Adrenal gland (tissue), 12 donors: Measurements from ENCODE around the gene ASS1. TPM values are rescaled to one million over a fixed set of nuclear protein-coding genes. Genes with fewer than 3 reads are reported as not detected.
A peak's percentile ranks its signal among the peaks of the same experiment; 100 is the strongest.

Experiments
- DNase-seq, 7 donors: peaks; one replicate each; pipeline ENCODE4 v3.0.0-alpha.2; 2019 to 2020
- H3K27ac ChIP-seq, 5 donors: fragments of 200-600 bp; sonication (generic) in 4 of 5; 1 replicate in 3 of 5; 2 replicates in 2 of 5; pipeline versions ENCODE4 v1.5.1 to v1.8.0; 2016 to 2020; ENCODE audit warnings: mild to moderate bottlenecking in 1 of 5
- H3K27me3 ChIP-seq: fragments of 200-600 bp; 2 replicates; pipeline ENCODE4 v1.8.0; 2021
- H3K36me3 ChIP-seq, 2 donors: fragments of 200-600 bp; replicated peaks in 1 of 2; 1 replicate in 1 of 2; 2 replicates in 1 of 2; pipeline versions ENCODE4 v1.5.1 to v1.8.0; 2018 to 2022
- H3K4me1 ChIP-seq, 2 donors: fragments of 200-600 bp; replicated peaks in 1 of 2; 1 replicate in 1 of 2; 2 replicates in 1 of 2; pipeline versions ENCODE4 v1.5.1 to v1.8.0; 2018 to 2021
- H3K4me3 ChIP-seq, 4 donors: fragments of 200-600 bp; sonication (generic) in 3 of 4; one replicate each; pipeline ENCODE4 v1.5.1; 2016 to 2018
- H3K9me3 ChIP-seq, 3 donors: fragments of 200-600 bp; sonication (generic) in 1 of 3; replicated peaks in 1 of 3; 1 replicate in 2 of 3; 2 replicates in 1 of 3; pipeline versions ENCODE4 v1.5.1 to v1.8.0; 2016 to 2021
- CTCF ChIP-seq, 6 experiments: fragments of 450-650 bp in 4 of 6; fragments of 200-600 bp in 2 of 6; sonication (generic) in 1 of 6; IDR thresholded peaks; 1 replicate in 5 of 6; 2 replicates in 1 of 6; pipeline versions ENCODE4 v1.5.1 to v1.8.0; 2016 to 2021; ENCODE audit warnings: antibody characterized with exemption in 6 of 6, mild to moderate bottlenecking in 2 of 6, moderate library complexity in 1 of 6
- POLR2A ChIP-seq, 2 donors: fragments of 450-650 bp; IDR thresholded peaks; one replicate each; pipeline ENCODE4 v1.6.1; 2017; ENCODE audit warnings: antibody characterized with exemption in 2 of 2, mild to moderate bottlenecking in 2 of 2, moderate library complexity in 1 of 2
- WGBS, 4 donors: extraction: QIAGEN DNeasy Blood & Tissue Kit in 2 of 4; methylation state at CpG; one replicate each; pipeline versions ENCODE4 v1.1.5 to v1.1.7; 2013 to 2017; 5-methylcytosine and 5-hydroxymethylcytosine counted together
- intact Hi-C, 2 donors: fragments of 100-400 bp; cut with DNase I; formaldehyde crosslinking; loops; one replicate each; pipeline versions ENCODE4 v1.14.1 to v1.15.0; 2022 to 2023
- polyA plus RNA-seq, 3 donors: library from polyadenylated mRNA; stranded (reverse); fragments of 200-250 nt in 2 of 3; fragments of 350-450 nt in 1 of 3; fragmentation: Illumina TruSeq in 1 of 3; extraction: RNeasy Lipid Tissue Mini Kit (QIAGEN cat#74804) in 1 of 3; gene quantifications; one replicate each; pipeline ENCODE4 v1.2.3, GENCODE V29; 2013 to 2014
- total RNA-seq, 9 donors: library from RNA; depleted of rRNA in 4 of 9; stranded (reverse); fragments of >200 nt in 4 of 9; fragments of 120-200 nt in 1 of 9; fragmentation: NEBNext Ultra II Directional in 1 of 9; extraction: Animal tissue kit (Norgen Biotek cat#: 25700) in 1 of 9; gene quantifications; one replicate each; pipeline versions ENCODE4 v1.1.0 to v1.2.4, GENCODE V29; 2013 to 2023
- donor health status: healthy with polysubstance abuse.
- donor health status: Bipolar disorder and iron deficiency.
- donor health status: DM: yes; HTN: yes; CAD: no.
- donor health status: DM: no; HTN: no; CAD: no.
- donor health status: DM: no; HTN: no; CAD: no.
- donor health status: DM: yes; HTN: yes; CAD: no.

The ASS1 gene
- total and polyA plus RNA-seq, 12 donors: 11.3 to 438 (median 232) TPM

- DNase-seq: peak; percentile 54 to 83 (median 72)
- intact Hi-C loops: no loop called here
- TF ChIP-seq CTCF (IDR thresholded peaks at IDR 0.05): no peak
- no peak for TF ChIP-seq POLR2A (IDR thresholded peaks at IDR 0.05)
- no peak overlapping the region for H3K27ac ChIP-seq
- no peaks in the 10 kb centered on the region for H3K9me3 ChIP-seq
- H3K36me3 ChIP-seq: no peaks in the 10 kb centered on the region
- H3K4me3 ChIP-seq: no peak overlapping the region
- H3K4me1 ChIP-seq: peaks cover 0 to 14% of the 10 kb centered on the region in 2 donors
- 52 to 60% (median 54%) methylated on average over 11 of the region's 11 CpGs for WGBS, 4 donors
- no peaks in the 10 kb centered on the region for H3K27me3 ChIP-seq
These were observed 94.9 kb downstream of the ASS1 start for GRCh38 chr9:130539420-130540223.

DNA sequence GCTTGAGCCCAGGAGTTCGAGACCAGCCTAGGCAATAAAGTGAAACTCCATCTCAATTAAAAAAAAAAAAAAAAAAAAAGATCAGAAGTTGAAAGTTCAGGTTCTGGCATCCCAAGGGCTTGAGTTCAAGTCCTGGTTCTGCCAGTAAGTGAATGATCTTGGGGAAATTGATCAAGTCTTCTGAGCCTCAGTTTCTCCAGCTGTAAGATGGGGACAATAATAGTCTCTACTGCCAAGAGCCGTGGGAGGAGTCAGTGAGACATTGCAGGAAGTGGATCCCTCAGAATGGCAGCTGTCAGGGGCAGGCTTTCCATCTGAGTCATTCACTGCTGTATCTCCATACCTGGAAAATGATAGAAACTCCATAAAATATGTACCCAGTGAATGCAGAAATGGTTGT is 96.8 kb downstream of the ASS1 start:
- TF ChIP-seq CTCF (IDR thresholded peaks at IDR 0.05) (no peak), POLR2A (IDR thresholded peaks at IDR 0.05) (no peak)
- peaks cover 0 to 7% of the 10 kb centered on the region in 2 donors for H3K4me1 ChIP-seq
- no peaks in the 10 kb centered on the region for H3K36me3 ChIP-seq
- no peaks in the 10 kb centered on the region for H3K9me3 ChIP-seq
- WGBS, 4 donors: 58 to 83% (median 72%) methylated on average over 2 of the region's 2 CpGs
- H3K27me3 ChIP-seq: no peaks in the 10 kb centered on the region
- no peak overlapping the region for H3K4me3 ChIP-seq
- H3K27ac ChIP-seq: no peak overlapping the region
- DNase-seq: no peak
- intact Hi-C loops: no loop called here

- WGBS, 4 donors: 66 to 84% (median 74%) methylated on average over 5 of the region's 5 CpGs
- DNase-seq: no peak
- Histone ChIP-seq H3K4me3 (no peak overlapping the region), H3K27me3 (no peaks in the 10 kb centered on the region), H3K27ac (no peak overlapping the region), H3K36me3 (no peaks in the 10 kb centered on the region), H3K4me1 (peaks cover 0 to 7% of the 10 kb centered on the region in 2 donors), H3K9me3 (no peaks in the 10 kb centered on the region)
- intact Hi-C loops: no loop called here
- TF ChIP-seq CTCF (IDR thresholded peaks at IDR 0.05) (no peak), POLR2A (IDR thresholded peaks at IDR 0.05) (no peak)
These were observed 97.3 kb downstream of the ASS1 start for GRCh38 chr9:130542038-130542437.

DNA sequence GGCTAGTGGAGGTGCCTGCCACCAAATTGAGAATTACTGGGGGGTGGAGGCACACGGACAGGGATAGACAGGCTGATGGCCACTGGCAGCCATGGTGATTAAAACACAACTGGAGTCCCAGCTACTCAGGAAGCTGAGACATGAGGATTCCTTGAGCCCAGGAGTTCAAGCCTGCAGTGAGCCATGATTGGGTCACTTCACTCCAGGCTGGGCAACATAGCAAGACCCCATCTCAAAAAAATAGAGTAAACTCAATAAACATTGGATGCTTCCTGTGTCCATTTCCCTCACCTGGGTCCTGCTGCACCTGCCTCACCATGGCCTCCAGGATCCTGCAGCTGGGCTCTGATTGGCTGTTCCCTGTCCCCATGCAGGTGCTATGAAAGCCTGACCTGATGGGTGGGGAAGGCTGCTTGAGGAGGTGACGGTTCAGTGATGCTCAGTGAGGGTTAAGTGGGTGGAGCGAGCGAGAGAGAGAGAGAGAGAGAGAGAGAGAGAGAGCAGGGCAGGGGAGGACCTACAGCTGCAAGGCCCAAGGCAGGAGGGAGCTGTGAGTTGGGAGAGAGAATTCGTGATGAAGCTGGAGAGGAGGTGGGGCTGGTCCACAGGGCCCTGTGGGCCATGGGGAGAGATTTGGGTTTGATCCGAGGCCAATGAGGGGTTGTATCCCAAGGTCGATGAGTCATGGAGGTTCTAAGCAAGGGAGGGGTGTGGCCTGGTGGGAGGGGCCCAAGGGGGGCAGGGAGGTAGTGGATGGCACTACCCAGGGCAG is 97.9 kb downstream of the ASS1 start:
- no peaks in the 10 kb centered on the region for H3K36me3 ChIP-seq
- 39 to 46% (median 43%) methylated on average over 6 to 7 of the region's 7 CpGs for WGBS, 4 donors
- no peaks in the 10 kb centered on the region for H3K9me3 ChIP-seq
- TF ChIP-seq CTCF (IDR thresholded peaks at IDR 0.05): no peak
- TF ChIP-seq POLR2A (IDR thresholded peaks at IDR 0.05): no peak
- intact Hi-C loops: no loop called here
- no peaks in the 10 kb centered on the region for H3K27me3 ChIP-seq
- peaks cover 0 to 4% of the 10 kb centered on the region in 2 donors for H3K4me1 ChIP-seq
- H3K4me3 ChIP-seq: no peak overlapping the region
- no peak overlapping the region for H3K27ac ChIP-seq
- peak; percentile 46 to 83 (median 67) for DNase-seq
